GM21390 (cell line): ENCODE data around the gene ELFN2.

Experiments used
- ATAC-seq: cut with Tn5 transposase; IDR thresholded peaks from one replicate; pipeline ENCODE4 v1.9.1; 2021; ENCODE audit not compliant: unreplicated experiment

ELFN2 gene

GRCh38 chr22:37363261-37363992 lies 63.9 kb downstream of the ELFN2 start:
- ATAC-seq, result no peak

- ATAC-seq, result no peak
Measured at GRCh38 chr22:37362621-37363020, 64.7 kb downstream of the ELFN2 start.

- ATAC-seq, result no peak
Measured at GRCh38 chr22:37358917-37359316, 68.4 kb downstream of the ELFN2 start.

- ATAC-seq, result no peak
Measured at GRCh38 chr22:37358386-37358785, 68.9 kb downstream of the ELFN2 start.

- ATAC-seq, result no peak
Measured at GRCh38 chr22:37357446-37358075, 69.7 kb downstream of the ELFN2 start.

GRCh38 chr22:37356922-37357321 lies 70.4 kb downstream of the ELFN2 start:
- ATAC-seq, result no peak

- no peak for ATAC-seq
Measured at GRCh38 chr22:37355174-37355573, 72.1 kb downstream of the ELFN2 start.

- no peak for ATAC-seq
Measured at GRCh38 chr22:37354670-37355069, 72.6 kb downstream of the ELFN2 start.

- no peak for ATAC-seq
Measured at GRCh38 chr22:37354261-37354660, 73.0 kb downstream of the ELFN2 start.

- no peak for ATAC-seq
Measured at GRCh38 chr22:37353839-37354238, 73.4 kb downstream of the ELFN2 start.

- ATAC-seq, result no peak
Measured at GRCh38 chr22:37352481-37352880, 74.8 kb downstream of the ELFN2 start.

GRCh38 chr22:37351232-37351631 lies 76.0 kb downstream of the ELFN2 start:
- no peak for ATAC-seq

GRCh38 chr22:37349043-37349814 lies 78.0 kb downstream of the ELFN2 start:
- no peak for ATAC-seq

- no peak for ATAC-seq
Measured at GRCh38 chr22:37346505-37346895, 80.8 kb downstream of the ELFN2 start.

- ATAC-seq, result no peak
Measured at GRCh38 chr22:37345863-37346504, 81.3 kb downstream of the ELFN2 start.

GRCh38 chr22:37344735-37345449 lies 82.4 kb downstream of the ELFN2 start:
- ATAC-seq, result no peak

GRCh38 chr22:37343863-37344734 lies 83.2 kb downstream of the ELFN2 start:
- ATAC-seq, result no peak

GRCh38 chr22:37343348-37343747 lies 83.9 kb downstream of the ELFN2 start:
- ATAC-seq, result no peak

GRCh38 chr22:37342065-37342464 lies 85.2 kb downstream of the ELFN2 start:
- no peak for ATAC-seq
